Cardiac muscle cell (in vitro differentiated cells and primary cell): ENCODE data around the gene TMEM25. TPM values are rescaled to one million over a fixed set of nuclear protein-coding genes. Genes with fewer than 3 reads are reported as not detected.
A peak's percentile ranks its signal among the peaks of the same experiment; 100 is the strongest.

Experiments
- DNase-seq, 2 donors: peaks; one replicate each; pipeline versions ENCODE4 v3.0.0 to v3.0.0-alpha.2; 2010 to 2017; ENCODE audit warnings: low read depth in 1 of 2, low spot score in 1 of 2
- H3K27ac ChIP-seq: fragments of 200-600 bp; sonication (generic); 2 replicates; pipeline ENCODE4 v1.5.1; 2016
- H3K27me3 ChIP-seq: fragments of 200-600 bp; sonication (generic); 2 replicates; pipeline ENCODE4 v1.6.0; 2016; ENCODE audit warnings: control low read depth
- H3K36me3 ChIP-seq: fragments of 200-600 bp; sonication (generic); 2 replicates; pipeline ENCODE4 v1.5.1; 2016; ENCODE audit warnings: control low read depth
- H3K4me1 ChIP-seq: fragments of 200-600 bp; sonication (generic); 2 replicates; pipeline ENCODE4 v1.8.1; 2017; ENCODE audit warnings: low read depth, mild to moderate bottlenecking, mixed run types
- H3K4me3 ChIP-seq: fragments of 200-600 bp; sonication (generic); 2 replicates; pipeline ENCODE4 v1.5.1; 2016; ENCODE audit warnings: mild to moderate bottlenecking
- H3K9me3 ChIP-seq: fragments of 200-600 bp; sonication (generic); 2 replicates; pipeline ENCODE4 v1.5.1; 2017; ENCODE audit warnings: low read depth, mild to moderate bottlenecking, control low read depth
- polyA plus RNA-seq: library from polyadenylated mRNA; unstranded; fragments of >200 nt; fragmentation: Nextera tagmentation; extraction: Ambion mirVana; gene quantifications from 2 replicates; pipeline ENCODE4 v1.2.1, GENCODE V29; 2016
- total RNA-seq: library from RNA; depleted of rRNA; stranded (reverse); fragments of >200 nt; gene quantifications from 2 replicates; pipeline ENCODE4 v1.2.3, GENCODE V29; 2016
- TF ChIP-seq, protein P1 (sequence below): IDR thresholded peaks from 2 replicates; pipeline ENCODE4 v1.5.1; 2012; ENCODE audit warnings: low read depth, mild to moderate bottlenecking, low read length

TMEM25 gene
- total and polyA plus RNA-seq, 2 experiments from 2014 or later: 41.1 to 50.0 TPM

DNA sequence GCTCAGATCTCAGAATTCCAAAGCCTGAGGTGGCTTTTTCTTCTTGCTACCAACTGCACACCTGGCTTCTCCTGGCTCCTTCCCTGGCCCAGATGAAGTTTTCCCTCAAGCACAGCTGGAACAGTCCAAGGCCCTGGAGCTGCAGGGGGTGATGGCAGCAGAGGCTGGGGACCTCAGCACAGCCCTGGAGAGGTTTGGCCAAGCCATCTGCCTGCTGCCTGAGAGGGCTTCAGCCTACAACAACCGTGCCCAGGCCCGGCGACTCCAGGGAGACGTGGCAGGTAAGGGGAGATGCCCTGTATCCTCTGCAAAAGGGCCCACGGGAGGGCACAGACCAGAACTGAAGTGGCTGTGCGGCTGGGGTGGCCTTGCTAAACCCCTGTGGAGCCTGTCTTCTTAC lies 2.5 kb upstream of the TMEM25 start:
- Histone ChIP-seq H3K27ac (no peak overlapping the region), H3K36me3 (peaks cover 6% of the 10 kb centered on the region)

DNA sequence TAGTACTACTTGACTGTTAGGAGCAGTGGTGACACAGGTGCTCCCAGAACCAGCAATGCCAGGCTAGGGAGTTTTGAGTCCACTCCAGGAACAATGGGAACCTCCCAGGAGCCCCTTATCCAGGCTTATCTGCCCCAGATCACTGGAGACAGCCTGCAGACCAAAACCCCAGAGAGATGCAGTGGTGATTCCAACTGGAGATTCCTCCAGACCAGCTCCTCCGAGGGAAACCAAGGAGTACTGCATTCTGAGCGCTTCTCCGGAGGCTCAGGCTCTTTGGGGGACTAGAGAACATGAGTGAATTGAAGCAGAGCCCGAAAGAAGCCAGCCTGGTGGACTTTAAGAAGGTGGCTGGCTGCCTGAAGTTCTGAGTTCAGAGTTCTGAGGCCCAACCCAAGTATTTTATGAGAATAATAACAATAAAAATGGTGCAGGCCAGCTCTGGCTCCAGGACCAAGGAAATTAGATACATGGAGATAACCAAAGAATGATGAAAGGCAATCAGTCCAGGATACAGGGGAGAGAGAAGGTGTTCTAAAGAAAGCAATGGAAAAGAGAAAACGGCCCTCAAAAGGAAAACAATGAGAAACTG lies 1.3 kb upstream of the TMEM25 start:
- no peaks in the 10 kb centered on the region for H3K9me3 ChIP-seq
- no peak for DNase-seq
- TF ChIP-seq, protein P1, sequence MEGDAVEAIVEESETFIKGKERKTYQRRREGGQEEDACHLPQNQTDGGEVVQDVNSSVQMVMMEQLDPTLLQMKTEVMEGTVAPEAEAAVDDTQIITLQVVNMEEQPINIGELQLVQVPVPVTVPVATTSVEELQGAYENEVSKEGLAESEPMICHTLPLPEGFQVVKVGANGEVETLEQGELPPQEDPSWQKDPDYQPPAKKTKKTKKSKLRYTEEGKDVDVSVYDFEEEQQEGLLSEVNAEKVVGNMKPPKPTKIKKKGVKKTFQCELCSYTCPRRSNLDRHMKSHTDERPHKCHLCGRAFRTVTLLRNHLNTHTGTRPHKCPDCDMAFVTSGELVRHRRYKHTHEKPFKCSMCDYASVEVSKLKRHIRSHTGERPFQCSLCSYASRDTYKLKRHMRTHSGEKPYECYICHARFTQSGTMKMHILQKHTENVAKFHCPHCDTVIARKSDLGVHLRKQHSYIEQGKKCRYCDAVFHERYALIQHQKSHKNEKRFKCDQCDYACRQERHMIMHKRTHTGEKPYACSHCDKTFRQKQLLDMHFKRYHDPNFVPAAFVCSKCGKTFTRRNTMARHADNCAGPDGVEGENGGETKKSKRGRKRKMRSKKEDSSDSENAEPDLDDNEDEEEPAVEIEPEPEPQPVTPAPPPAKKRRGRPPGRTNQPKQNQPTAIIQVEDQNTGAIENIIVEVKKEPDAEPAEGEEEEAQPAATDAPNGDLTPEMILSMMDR: no peak
- no peaks in the 10 kb centered on the region for H3K36me3 ChIP-seq
- H3K27ac ChIP-seq: no peak overlapping the region
- H3K27me3 ChIP-seq: no peaks in the 10 kb centered on the region
- no peaks in the 10 kb centered on the region for H3K4me1 ChIP-seq
- H3K4me3 ChIP-seq: peak overlapping the region; percentile 97

More for the DNA sequence above, 2.5 kb upstream of the TMEM25 start:
- no peaks in the 10 kb centered on the region for H3K27me3 ChIP-seq
- DNase-seq: no peak
- TF ChIP-seq, protein P1: no peak
- no peaks in the 10 kb centered on the region for H3K9me3 ChIP-seq
- no peak overlapping the region for H3K4me3 ChIP-seq
- no peaks in the 10 kb centered on the region for H3K4me1 ChIP-seq

DNA sequence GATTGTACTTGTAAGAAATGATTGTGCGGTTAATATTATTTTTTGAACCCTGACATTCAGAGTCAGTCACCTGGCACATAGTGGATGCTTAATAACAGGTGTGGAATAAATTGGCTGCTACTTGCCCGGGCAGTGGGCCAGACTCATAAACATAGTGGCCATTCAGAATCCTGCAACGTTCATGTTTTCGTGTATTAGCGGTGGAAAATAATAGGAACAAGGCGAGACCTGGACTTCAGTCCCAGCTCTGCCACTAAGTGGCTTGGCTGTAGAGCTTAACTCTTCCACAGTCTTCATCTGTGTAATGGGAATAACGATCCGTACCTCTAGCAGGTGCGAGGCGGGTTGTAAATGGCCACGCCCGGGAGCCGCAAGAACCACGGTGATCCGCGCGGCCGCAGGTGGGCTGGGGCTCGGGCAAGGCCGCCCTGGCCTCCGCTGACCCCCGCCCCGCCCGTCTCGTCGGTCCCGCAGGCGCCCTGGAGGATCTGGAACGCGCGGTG lies 761 bp upstream of the TMEM25 start:
- DNase-seq: no peak
- peak overlapping the region; percentile 69 for H3K27ac ChIP-seq

DNA sequence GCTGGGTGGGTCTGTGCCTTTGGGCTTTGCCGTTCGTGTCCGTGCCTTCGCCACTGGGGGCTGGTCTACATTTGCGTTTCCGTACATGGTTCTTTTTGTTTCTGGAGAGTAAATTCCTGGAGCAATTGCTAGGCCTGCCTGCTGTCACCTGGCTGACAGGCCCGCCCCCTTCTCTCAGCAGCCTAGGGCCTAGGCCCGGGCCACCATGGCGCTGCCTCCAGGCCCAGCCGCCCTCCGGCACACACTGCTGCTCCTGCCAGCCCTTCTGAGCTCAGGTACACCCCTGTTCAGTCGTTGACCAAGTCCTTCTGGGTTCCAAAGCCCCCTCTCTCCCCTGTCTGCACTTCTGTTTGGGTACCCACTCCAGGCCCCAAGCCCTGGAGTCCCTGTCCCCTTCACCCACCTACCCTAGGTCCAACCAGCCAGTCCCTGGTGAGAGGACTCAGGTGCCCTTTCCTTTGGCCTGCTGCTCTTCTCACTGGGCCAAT lies 649 bp downstream of the TMEM25 start:
- Histone ChIP-seq H3K9me3 (no peaks in the 10 kb centered on the region), H3K27ac (peak overlapping the region; percentile 57), H3K4me1 (no peaks in the 10 kb centered on the region), H3K27me3 (no peaks in the 10 kb centered on the region), H3K36me3 (no peaks in the 10 kb centered on the region), H3K4me3 (peak overlapping the region; percentile 97)
- no peak for DNase-seq
- TF ChIP-seq, protein P1: no peak

More for the DNA sequence above, 761 bp upstream of the TMEM25 start:
- H3K4me1 ChIP-seq: no peaks in the 10 kb centered on the region
- H3K27me3 ChIP-seq: no peaks in the 10 kb centered on the region
- TF ChIP-seq, protein P1: no peak
- no peaks in the 10 kb centered on the region for H3K36me3 ChIP-seq
- no peaks in the 10 kb centered on the region for H3K9me3 ChIP-seq
- H3K4me3 ChIP-seq: peak overlapping the region; percentile 97

DNA sequence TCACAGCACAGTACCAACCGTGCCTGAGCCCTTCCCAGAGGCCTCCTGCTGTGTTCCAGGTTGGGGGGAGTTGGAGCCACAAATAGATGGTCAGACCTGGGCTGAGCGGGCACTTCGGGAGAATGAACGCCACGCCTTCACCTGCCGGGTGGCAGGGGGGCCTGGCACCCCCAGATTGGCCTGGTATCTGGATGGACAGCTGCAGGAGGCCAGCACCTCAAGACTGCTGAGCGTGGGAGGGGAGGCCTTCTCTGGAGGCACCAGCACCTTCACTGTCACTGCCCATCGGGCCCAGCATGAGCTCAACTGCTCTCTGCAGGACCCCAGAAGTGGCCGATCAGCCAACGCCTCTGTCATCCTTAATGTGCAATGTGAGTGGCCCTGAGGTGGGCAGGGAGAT lies 1.1 kb downstream of the TMEM25 start:
- DNase-seq: no peak
- H3K9me3 ChIP-seq: no peaks in the 10 kb centered on the region
- no peaks in the 10 kb centered on the region for H3K36me3 ChIP-seq
- TF ChIP-seq, protein P1: no peak
- no peaks in the 10 kb centered on the region for H3K4me1 ChIP-seq
- peak overlapping the region; percentile 57 for H3K27ac ChIP-seq
- no peaks in the 10 kb centered on the region for H3K27me3 ChIP-seq
- peak overlapping the region; percentile 97 for H3K4me3 ChIP-seq
